ENCODE data around the gene SLIT1.

DNA sequence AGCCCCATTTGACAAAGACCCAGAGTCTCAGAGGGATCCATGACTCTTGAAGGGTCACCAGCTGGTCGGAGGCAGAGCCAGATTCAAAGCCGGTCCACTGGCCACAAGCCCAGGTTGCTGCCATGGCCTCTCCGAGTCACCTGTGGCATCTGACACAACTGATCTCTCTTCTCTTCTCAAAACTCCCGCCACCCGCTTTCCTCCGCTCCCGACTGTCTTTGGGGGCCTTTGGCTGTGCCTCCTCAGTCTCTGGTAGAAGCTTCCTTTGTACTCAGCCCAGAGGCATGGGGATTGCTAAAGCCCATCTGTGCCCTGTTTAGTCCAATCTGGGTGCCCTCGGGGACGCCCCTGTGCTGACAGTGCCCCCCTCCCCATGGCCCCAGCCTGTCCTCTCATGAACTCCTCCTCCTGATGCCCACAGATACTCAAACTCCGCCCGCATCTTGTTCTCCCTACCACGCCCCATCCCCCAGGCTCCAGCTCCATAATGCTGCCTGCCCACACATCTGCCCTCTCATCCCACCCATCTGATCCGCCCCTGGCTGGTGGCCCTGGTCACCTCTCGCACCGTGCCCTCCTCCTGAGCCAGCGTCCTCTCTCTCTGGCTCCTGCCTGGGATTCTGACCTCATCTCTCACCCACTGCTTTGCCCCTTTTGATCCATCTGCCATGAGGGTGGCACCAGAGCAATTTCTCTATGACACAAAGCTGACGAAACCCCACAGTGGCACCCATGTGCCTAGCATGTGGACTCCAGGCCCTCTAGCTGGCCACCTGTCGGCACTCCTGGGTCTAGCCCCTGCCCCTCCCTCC lies 150.6 kb downstream of the SLIT1 start:
- TF ChIP-seq, protein P1, sequence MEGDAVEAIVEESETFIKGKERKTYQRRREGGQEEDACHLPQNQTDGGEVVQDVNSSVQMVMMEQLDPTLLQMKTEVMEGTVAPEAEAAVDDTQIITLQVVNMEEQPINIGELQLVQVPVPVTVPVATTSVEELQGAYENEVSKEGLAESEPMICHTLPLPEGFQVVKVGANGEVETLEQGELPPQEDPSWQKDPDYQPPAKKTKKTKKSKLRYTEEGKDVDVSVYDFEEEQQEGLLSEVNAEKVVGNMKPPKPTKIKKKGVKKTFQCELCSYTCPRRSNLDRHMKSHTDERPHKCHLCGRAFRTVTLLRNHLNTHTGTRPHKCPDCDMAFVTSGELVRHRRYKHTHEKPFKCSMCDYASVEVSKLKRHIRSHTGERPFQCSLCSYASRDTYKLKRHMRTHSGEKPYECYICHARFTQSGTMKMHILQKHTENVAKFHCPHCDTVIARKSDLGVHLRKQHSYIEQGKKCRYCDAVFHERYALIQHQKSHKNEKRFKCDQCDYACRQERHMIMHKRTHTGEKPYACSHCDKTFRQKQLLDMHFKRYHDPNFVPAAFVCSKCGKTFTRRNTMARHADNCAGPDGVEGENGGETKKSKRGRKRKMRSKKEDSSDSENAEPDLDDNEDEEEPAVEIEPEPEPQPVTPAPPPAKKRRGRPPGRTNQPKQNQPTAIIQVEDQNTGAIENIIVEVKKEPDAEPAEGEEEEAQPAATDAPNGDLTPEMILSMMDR (IDR thresholded peaks at IDR 0.05), result no peak
- no peak for TF ChIP-seq POLR2A (IDR thresholded peaks at IDR 0.05)
